Thoracic aorta (tissue), 2 donors: ENCODE results near the gene HOXA10. TPM values are rescaled to one million over a fixed set of nuclear protein-coding genes. Genes with fewer than 3 reads are reported as not detected.

Experiments used
- ATAC-seq: fragments of 150-250 bp; one replicate; pipeline ENCODE4 v1.8.0; 2017; ENCODE audit warnings: low read depth; ENCODE audit not compliant: insufficient number of reproducible peaks, low FRiP score
- DNase-seq: peaks from one replicate; pipeline ENCODE4 v3.0.0-alpha.2; 2020; ENCODE audit warnings: low spot score
- H3K27ac ChIP-seq, 2 donors: fragments of 200-600 bp; sonication (generic); 1 replicate in 1 of 2; 2 replicates in 1 of 2; pipeline ENCODE4 v1.5.1; 2016; ENCODE audit warnings: mild to moderate bottlenecking in 2 of 2, moderate library complexity in 2 of 2
- H3K27me3 ChIP-seq: fragments of 200-600 bp; sonication (generic); replicated peaks from 2 replicates; pipeline ENCODE4 v1.6.0; 2016; ENCODE audit warnings: mild to moderate bottlenecking; ENCODE audit not compliant: insufficient read depth
- H3K36me3 ChIP-seq: fragments of 200-600 bp; sonication (generic); one replicate; pipeline ENCODE4 v1.5.1; 2016
- H3K4me1 ChIP-seq, 2 donors: fragments of 200-600 bp; sonication (generic); 1 replicate in 1 of 2; 2 replicates in 1 of 2; pipeline versions ENCODE4 v1.5.1 to v1.6.0; 2016; ENCODE audit warnings: low read depth in 2 of 2, mild to moderate bottlenecking in 1 of 2; ENCODE audit not compliant: control insufficient read depth in 1 of 2
- H3K4me3 ChIP-seq: fragments of 200-600 bp; sonication (generic); 2 replicates; pipeline ENCODE4 v1.5.1; 2016; ENCODE audit warnings: mild to moderate bottlenecking
- H3K9me3 ChIP-seq: fragments of 200-600 bp; sonication (generic); 2 replicates; pipeline ENCODE4 v1.5.1; 2016
- CTCF ChIP-seq: fragments of 200-600 bp; sonication (generic); IDR thresholded peaks from one replicate; pipeline ENCODE4 v1.5.1; 2019; ENCODE audit warnings: antibody characterized with exemption
- total RNA-seq, 2 donors: library from RNA; depleted of rRNA; stranded (reverse); fragments of >200 nt; gene quantifications; one replicate each; pipeline versions ENCODE4 v1.1.0 to v1.2.3, GENCODE V29; 2016

HOXA10 gene
- total RNA-seq, result under 1 TPM in 1 of 2 donors, not detected in 1; 0.81 TPM

DNA sequence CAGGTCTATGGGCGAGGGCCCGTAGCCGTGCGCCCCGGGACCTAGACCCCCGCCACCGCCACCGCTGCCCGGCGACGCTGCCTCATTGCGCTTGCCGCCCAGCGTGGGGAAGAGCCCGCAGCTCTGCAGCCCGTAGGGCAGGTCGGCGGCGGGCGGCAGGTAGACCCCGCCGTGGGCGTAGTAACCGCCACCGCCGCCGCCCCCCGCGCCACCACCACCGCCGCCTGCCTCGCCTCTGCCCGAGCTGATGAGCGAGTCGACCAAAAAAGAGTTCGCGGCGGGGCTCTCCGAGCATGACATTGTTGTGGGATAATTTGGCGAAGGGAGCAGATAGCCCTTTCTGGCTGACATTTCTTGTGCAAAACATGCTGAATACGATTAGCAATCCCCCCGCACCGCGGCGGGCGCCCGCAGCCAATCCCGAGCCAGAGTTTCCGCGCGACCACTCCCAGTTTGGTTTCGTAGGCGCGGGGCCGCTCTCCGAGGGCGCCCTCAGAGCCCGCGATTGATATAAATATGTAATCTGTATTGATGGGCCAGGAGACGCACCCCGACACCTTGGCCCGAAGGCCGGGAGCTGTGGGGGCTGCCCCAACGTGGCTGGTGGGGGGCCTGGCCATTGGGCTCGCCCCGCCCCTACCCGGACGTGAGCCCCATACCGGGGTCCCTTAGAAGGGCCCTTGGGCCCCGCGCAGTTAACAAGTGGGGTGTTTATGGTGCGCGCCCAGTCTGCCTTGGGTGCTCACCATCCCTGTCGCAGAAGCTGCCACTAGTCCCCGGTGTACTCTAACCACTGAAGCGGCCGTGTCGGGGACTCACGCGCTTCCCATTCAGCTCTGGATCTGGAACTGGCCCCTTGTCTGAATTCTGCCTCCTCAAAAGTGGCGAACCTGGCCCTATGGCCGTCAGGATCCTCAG lies at the start of gene HOXA10:
HOXA10 (minus strand) TSS at position 365 of the 918 bp plus-strand sequence; CDS start at position 351, 14 bp downstream.
- H3K27me3 ChIP-seq, result peaks cover 24% of the 10 kb centered on the region
- H3K4me3 ChIP-seq, result peak within 1 kb of the TSS; percentile 74
- H3K36me3 ChIP-seq, result no peaks in the 10 kb centered on the region
- no peak for ATAC-seq
- no peak for TF ChIP-seq CTCF
- no peaks in the 10 kb centered on the region for H3K9me3 ChIP-seq
- H3K27ac ChIP-seq, result peak within 1 kb of the TSS in 1 of 2 donors; percentile 36
- DNase-seq, result no peak
- peaks cover 15 to 24% of the 10 kb centered on the region in 2 donors for H3K4me1 ChIP-seq

- no peak for TF ChIP-seq CTCF
- Histone ChIP-seq H3K36me3 (no peaks in the 10 kb centered on the region), H3K4me3 (no peak overlapping the region), H3K9me3 (no peaks in the 10 kb centered on the region), H3K27me3 (peaks cover 26% of the 10 kb centered on the region), H3K27ac (no peak overlapping the region), H3K4me1 (no peaks in the 10 kb centered on the region)
- DNase-seq, result no peak
- ATAC-seq, result no peak
Observed at GRCh38 chr7:27221201-27221797, 47.2 kb upstream of the HOXA10 start.

DNA sequence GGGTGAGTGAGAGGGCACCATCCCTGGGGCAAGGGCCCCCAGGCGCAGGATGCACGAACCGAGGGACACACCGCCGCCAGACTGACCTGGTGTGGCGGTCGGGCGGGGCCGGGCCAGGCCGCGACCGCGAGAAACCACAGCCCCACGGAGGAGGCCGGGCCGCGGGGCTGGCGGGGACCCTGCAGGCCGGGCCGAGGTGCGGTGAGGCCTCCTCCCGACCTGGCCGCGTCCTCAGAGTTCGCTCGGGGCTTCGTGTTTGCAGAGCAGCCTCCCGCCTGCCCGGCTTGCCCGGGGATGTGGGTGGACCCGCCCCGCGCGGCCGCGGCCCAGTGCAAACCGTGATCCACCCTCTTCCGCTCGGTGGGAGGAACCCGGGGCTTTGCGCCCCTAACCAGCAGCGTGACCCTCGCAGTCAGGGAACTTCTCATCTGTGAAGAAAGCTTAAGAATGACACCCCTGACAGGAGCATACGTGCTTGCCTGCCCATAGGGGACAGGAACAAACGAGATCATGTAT lies 46.4 kb upstream of the HOXA10 start:
- peaks cover 26% of the 10 kb centered on the region for H3K27me3 ChIP-seq
- no peak for TF ChIP-seq CTCF
- H3K9me3 ChIP-seq, result no peaks in the 10 kb centered on the region
- no peak overlapping the region for H3K27ac ChIP-seq
- H3K4me1 ChIP-seq, result no peaks in the 10 kb centered on the region
- H3K36me3 ChIP-seq, result no peaks in the 10 kb centered on the region
- ATAC-seq (no peak), DNase-seq (no peak)
- H3K4me3 ChIP-seq, result peak overlapping the region; percentile 19

- ATAC-seq (no peak), DNase-seq (no peak)
- Histone ChIP-seq H3K27ac (no peak overlapping the region), H3K9me3 (no peaks in the 10 kb centered on the region), H3K27me3 (peaks cover 22% of the 10 kb centered on the region), H3K36me3 (no peaks in the 10 kb centered on the region), H3K4me1 (no peaks in the 10 kb centered on the region), H3K4me3 (no peak overlapping the region)
- TF ChIP-seq CTCF, result no peak
Observed at GRCh38 chr7:27219821-27220220, 45.7 kb upstream of the HOXA10 start.

DNA sequence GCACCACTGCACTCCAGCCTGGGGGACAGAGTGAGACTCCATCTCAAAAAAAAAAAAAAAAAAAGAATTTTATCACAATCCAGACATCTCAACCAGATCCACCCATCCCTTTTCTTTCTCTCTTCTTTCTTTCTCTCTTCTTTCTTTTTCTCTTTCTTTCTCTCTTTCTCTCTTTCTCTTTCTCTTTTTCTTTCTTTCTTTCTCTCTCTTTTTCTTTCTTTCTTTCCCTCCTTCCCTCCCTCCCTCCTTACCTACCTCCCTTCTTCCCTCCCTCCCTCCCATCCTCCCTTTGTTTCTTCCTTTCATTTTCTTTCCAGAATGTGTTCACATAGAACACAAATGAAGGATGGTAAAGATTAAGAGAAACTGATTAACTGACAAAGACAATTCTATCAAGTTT lies 43.8 kb upstream of the HOXA10 start:
- Histone ChIP-seq H3K27ac (no peak overlapping the region), H3K9me3 (no peaks in the 10 kb centered on the region), H3K4me3 (no peak overlapping the region), H3K27me3 (peaks cover 8% of the 10 kb centered on the region), H3K36me3 (no peaks in the 10 kb centered on the region), H3K4me1 (peaks cover 0 to 6% of the 10 kb centered on the region in 2 donors)
- no peak for ATAC-seq
- no peak for DNase-seq
- TF ChIP-seq CTCF, result no peak
